ELF-1 (cell line): ENCODE data around the gene CUL4B.
A peak's percentile ranks its signal among the peaks of the same experiment; 100 is the strongest.
"Not testable (repeated sequence)": the region's sequence is repeated elsewhere in the genome, so short reads cannot be mapped to it uniquely, and the experiment has no call there.

ENCODE experiments used
- DNase-seq: peaks from one replicate; pipeline ENCODE4 v3.0.0-alpha.2; 2016; ENCODE audit warnings: low read depth, low spot score

The CUL4B gene

DNA sequence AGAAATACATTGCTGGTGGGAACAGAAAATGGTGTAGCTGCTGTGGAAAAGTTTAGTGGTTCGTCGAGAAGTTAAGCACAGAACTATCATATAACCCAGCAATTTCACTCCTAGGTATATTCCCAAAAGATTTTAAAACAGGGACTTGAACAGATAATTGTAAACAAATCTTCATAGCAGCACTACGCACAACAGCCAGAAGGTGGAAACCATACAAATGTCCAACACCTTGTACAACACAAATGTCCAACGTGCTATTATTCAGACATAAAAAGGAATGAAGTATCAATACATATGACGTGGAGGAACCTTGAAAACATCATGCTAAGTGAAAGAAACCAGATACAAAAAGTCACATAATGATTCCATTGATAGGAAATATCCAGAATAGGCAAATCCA is 37.9 kb downstream of the CUL4B start:
- DNase-seq, result no peak

DNA sequence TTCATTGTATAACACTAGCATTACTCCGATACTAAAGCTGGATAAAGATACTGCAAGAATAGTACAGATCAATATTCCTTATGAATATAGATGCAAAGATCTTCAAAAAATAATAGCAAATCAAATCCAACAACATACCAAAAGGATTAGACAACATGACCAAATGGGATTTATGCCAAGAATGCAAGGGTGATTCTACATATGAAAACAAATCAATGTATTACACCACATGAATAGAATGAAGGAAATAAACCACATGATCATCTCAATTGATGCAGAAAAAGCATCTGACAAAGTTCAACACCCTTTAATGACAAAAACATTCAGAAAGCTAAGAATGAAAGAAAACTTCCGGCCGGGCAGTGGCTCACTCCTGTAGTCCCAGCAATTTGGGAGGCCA is 42.8 kb downstream of the CUL4B start:
- no peak for DNase-seq

DNA sequence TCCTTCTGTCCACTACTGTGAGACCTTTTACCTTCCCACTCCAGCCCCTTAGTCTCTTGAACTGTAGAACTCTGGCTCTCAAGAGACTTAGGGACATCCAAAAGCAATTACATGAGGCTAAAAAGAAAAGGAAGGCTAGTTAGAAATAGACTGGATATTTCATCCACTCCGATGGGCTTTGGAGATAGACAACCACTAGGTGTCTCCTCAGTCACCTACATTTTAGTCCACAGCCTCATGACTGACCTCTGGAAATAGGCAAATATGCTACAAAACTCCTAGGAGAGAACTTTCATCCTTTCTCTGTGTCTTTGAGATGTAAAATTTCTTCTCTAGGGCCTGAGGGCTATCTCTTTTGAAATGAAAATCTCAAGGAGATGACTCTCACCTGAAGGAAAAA is 46.5 kb downstream of the CUL4B start:
- peak; percentile 25 for DNase-seq

DNA sequence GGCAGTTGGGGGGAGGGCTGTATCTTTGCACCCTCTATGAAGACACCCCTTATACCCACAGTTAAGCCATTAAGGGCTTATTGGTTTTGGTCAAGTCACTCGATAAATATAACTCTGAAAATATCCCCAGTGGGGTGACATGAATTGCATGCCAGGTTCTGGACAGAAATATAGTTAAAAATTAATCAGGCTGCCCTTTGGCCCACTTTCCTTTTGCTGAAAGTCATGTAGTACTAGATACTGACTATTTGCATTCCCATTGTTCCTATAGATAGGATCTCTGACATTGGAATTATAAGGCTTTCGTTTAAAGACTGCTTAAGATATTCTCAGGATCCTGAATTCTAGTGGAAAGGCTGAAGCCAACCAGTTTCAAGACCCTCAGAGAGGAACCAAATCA is 48.1 kb downstream of the CUL4B start:
- DNase-seq, result no peak

DNA sequence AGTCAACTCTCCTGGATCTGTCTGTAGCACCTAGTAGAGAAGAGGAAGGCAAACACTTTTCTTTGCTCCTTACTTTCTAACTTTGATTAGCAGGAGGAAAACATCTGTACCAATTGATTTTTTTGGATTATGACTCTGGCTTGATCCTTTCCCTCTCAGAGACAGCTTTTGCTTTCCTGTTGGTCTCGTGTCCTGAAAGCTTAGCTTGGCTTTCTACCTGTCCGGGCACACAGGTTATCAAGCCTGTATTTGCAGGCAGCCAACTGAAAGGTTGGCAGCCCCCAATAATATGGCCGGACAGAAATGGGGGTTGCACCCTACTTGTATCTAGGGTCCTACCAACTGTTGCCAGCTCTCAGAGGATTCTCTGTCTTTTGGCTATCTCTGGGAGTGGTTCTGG is 48.5 kb downstream of the CUL4B start:
- DNase-seq, result no peak

DNA sequence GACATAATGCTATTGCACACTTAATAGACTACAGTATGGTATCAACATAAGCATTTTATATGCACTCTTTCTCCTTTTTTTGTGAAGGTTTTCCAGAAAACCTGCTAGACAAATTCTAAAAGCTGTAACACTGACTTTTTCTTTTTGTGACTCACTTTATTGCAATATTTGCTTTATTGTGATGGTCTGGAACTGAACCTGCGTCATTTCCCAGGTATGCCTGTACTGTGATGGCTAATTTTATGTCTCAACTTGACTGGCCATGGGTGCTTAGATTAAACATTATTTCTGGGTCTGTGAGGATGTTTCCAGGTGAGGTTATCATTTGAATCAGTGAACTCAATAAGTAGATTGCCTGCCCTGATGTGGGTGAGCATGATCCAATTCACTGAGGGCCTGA is 56.2 kb downstream of the CUL4B start:
- DNase-seq, result no peak

GRCh38 chrX:120499301-120500072 is 61.3 kb downstream of the CUL4B start:
- no peak for DNase-seq

- not testable (repeated sequence) for DNase-seq
Observed at GRCh38 chrX:120490119-120490518, 70.6 kb downstream of the CUL4B start.

DNA sequence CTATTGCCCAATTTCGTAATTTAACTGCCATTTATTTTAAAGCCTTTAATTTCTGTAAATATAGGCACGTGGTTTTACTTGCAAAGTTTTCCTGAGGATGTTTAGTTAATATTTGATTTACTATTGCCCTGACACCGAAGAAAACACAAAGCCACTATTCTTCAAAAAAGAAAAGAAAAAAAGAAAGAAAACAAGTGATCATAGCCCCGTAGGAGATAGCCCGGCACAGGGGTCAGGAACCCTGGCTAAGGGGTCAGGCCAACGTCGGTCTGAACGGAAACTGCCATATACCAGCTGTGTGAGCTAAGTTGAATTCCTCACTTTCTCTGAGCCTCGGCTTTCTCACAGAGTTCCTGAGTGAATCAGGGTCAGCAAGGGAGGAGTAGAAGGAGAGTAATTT is 74.0 kb downstream of the CUL4B start:
- DNase-seq, result no peak

DNA sequence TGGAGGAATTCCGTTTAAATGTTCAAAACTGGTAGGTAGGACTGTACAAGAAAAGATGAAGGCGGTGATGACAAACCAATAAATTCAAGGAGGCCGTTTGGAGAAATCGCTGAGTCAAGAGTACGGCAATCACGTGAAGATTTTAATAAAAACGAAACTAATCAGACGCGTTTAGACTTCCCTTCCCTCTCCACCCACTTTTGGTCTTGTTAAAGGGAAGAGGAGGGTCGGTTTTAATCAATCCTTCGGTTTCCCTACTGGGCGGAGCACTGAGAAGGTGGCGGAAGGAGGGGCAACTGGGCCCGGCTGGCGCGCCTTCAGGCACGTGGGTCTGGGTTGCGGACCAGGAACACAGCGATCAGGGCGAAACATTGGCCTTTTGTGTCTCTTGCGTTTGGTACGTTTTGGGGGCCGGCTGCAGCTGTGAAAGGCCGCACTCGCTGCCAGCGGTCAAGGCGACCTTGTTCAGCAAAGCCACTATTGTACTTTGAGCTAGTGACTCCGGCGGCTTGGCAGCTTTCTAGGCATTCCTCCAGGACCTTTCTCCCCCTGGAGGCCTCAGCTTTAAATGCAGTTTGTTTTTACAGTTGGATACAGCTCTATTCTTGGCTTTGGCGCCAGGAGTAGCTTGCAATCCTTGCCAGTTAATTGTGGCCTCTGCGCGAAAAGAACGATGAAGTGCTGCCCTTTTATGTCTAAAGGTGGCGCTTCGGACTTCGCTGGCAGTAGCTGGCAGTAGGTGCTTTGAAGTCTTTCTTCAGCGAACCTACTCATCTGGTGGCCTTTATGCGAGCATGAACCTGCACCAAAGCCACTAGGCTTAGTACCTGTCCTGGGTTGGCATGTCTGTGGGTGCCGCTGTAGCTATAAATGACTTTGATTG is 74.9 kb downstream of the CUL4B start:
- DNase-seq, result peak; percentile 97

- DNase-seq, result no peak
Observed at GRCh38 chrX:120485315-120485637, 75.5 kb downstream of the CUL4B start.

DNA sequence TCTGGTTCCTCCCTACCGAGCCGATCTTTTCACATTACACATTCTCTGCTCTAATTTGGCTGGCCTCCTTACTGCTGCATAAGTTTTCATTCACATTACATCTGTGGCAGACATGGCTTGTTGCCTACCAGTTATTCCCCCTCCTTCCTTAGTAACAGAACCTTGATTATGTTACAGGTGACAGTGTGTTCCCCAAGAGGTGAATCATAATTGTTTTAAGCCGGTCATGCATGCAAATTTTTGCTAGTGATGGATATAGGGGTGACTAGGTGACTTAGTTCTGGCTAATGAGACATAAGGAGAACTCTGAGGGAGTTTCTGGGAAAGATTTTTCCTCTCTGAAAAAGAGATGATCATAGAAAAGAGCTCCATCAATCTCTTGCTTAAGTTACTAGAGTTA is 83.3 kb downstream of the CUL4B start:
- no peak for DNase-seq

GRCh38 chrX:120476714-120477113 is 84.0 kb downstream of the CUL4B start:
- no peak for DNase-seq

- not testable (repeated sequence) for DNase-seq
Observed at GRCh38 chrX:120475447-120475846, 85.3 kb downstream of the CUL4B start.
